DMS53 (cell line): ENCODE results near the gene ZNF277.
"Not testable (repeated sequence)": the region's sequence is repeated elsewhere in the genome, so short reads cannot be mapped to it uniquely, and the experiment has no call there.

Source experiments
- DNase-seq: peaks from one replicate; lab custom pipeline; 2025; lab: John Stamatoyannopoulos, UW

Gene ZNF277

GRCh38 chr7:112212571-112212970 lies 6.1 kb downstream of the ZNF277 start:
- no peak for DNase-seq

DNA sequence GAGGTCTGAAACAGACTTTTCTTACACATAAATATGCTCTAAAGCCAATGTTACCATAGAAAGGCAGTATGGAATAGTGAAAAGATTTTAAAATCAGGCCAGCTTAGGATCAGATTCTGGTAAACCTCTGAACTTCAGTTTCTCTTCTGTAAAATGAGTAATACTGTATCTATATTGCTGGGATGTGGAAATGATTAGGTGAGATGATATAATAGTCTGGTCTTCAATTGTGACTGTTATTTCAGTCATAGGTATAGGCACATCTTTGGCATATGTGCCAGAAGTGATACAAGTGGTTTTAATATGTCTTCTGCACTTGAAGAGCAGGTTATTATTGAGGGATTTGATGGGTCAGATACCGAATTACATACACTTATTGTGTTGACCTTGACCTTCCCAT lies 7.2 kb downstream of the ZNF277 start:
- no peak for DNase-seq

DNA sequence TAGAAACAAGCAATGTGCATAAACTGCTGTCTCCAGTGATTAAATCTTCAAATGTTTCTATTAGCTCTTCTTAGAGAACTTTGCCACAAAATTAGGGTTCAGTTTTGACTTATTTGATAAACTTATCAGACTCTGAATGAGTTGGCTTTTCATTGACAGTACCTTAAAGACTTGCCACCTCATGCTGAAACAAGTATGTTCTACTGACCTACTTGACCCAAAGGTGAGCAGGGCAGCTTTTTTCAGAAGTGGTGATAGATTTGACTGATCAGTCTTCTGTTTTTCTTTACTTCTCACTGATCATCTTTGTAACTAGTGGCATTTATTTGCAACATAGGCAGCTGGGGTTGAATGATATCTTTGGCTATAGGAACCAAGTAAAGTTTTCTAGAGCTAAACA lies 7.8 kb downstream of the ZNF277 start:
- DNase-seq: no peak

GRCh38 chr7:112214883-112215282 lies 8.4 kb downstream of the ZNF277 start:
- no peak for DNase-seq

DNA sequence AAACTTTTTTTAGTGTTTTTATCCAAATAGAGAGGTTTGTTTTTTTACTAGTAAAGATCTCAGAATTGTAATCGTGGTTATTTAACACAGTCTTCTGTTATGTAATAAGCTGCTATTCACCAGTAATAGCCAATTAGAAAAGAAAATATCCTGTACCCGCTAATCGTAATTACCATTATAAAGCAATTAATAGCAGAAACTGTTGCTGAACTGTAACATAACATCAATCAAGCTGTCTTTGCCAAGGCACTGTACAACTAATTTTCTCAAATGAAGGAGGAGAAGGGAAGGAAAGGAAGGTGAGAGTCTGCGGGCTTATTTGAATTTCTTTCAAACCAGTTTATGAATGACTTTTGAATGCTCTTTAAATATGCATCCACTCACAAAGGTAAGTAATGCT lies 9.3 kb downstream of the ZNF277 start:
- DNase-seq: no peak

- DNase-seq: no peak
Observed at GRCh38 chr7:112220877-112221434, 14.5 kb downstream of the ZNF277 start.

DNA sequence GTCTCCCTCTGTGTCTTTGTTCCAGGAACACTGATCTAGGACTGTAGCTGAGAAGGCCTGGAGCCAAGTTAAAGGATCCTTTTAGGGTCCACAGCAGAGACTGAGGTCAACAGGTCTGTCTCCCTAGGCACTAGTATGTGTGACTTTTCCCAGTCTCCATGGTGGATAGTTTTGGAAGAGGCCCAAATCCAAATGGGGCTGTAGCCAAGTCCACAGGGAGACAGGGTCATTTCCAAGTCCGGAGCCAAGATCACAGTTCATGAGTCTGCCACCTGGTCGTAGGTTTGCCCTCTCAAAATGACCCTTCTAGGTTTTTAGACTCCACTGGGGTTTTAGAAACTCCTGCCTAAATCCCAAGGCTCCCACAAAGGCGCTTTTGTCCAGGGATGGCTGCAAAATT lies 16.8 kb downstream of the ZNF277 start:
- DNase-seq: no peak

DNA sequence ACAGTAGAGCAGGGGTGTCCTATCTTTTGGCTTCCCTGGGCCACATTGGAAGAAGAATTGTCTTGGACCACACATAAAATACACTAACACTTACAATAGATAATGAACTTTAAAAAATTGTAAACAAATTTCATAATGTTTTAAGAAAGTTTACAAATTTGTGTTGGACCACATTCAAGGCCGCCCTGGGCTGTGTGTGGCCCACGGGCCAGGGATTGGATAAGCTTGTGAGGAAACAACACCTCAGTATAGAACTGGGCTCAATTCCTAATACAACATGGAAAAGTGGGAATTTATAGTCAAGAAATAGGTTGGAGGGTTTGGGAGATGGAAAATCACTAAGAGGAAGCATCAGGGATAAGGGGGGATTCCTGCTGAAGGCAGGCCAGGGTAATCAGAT lies 17.7 kb downstream of the ZNF277 start:
- DNase-seq: no peak

DNA sequence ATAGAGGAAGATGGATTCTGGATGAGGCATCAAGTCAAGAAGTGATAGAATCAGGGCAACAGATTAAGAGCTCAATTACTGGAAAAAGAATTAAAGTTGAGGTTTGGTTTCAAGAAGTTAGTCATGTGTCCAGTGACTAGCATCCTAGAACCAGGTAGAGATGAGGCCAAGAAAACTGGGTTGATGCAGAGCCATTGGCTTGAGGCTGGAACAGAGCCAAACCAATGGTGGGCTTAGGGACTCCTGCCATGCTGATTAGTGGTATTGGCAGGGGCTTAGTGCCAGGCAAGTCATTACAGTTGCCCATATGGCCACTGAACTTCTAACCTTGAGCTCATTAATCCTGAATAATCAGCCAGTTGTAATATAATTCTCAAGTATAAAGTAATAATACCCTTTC lies 18.5 kb downstream of the ZNF277 start:
- DNase-seq: no peak

- no peak for DNase-seq
Observed at GRCh38 chr7:112226701-112227276, 20.3 kb downstream of the ZNF277 start.

DNA sequence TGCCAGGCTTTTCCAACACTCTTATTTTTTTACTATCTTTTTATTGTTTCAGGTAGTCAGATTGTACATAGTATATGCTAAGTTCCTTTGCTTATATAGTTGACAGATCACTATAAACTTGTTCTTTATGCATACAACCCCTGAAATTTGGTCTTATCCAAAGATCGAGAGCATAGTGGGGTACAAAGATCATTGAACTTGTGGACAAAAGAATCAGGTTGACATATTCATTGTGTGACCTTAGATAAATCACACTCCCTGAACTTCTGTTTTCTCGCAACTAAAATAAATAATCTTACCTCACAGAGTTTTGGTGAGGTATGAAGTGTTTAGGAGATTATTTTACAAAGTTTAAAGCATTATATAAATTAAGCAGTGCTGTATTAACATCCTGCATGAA lies 22.1 kb downstream of the ZNF277 start:
- DNase-seq: no peak

GRCh38 chr7:112232212-112232978 lies 25.9 kb downstream of the ZNF277 start:
- no peak for DNase-seq

DNA sequence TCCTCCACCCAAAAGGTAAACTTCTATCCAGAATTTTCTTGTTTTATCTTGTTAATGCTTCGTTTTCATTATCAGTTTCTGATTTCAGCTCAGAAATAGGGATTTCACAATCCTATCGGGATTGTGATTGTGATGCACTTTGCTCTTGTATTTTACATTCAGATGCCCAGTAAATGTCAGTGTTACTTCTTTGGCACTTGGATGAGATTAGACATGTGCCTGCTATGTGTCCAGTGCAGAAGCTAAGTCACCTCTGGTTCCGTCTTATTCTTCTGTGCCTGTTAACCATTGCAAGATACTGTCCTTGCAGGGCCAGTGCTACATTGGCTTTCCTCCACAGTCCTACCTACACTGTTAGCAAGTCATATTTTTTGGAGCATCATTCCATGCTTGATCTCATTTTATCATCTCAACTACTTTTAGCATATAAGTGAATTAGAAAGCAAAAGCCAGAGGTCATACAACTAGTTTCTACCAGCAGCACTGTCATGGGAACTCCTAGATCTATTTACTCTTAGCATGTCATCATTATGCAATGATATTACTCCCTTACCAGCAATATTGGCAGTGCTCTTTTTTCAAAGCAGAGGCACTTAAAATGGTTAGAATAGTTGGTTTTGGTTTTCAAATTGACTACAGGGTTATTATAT lies 26.7 kb downstream of the ZNF277 start:
- peak; percentile 11 for DNase-seq

DNA sequence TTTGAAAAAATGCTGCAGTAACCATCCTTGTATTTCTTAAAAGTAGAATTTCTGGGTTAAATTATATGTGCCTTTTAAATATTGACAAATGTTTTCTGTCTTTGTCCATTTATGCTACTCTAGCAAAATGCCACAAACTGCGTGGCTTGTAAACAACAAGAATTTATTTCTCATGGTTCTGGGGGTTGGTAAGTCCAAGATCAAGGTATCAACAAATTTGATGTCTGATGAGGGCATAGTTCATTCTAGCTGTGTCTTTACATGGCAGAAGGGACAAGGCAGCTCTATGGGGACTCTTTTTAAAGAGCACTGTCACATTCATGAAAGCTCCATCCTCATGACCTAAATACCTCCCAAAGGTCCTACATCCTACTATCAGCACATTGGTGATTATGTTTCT lies 27.7 kb downstream of the ZNF277 start:
- DNase-seq: no peak

- no peak for DNase-seq
Observed at GRCh38 chr7:112236597-112236996, 30.1 kb downstream of the ZNF277 start.

DNA sequence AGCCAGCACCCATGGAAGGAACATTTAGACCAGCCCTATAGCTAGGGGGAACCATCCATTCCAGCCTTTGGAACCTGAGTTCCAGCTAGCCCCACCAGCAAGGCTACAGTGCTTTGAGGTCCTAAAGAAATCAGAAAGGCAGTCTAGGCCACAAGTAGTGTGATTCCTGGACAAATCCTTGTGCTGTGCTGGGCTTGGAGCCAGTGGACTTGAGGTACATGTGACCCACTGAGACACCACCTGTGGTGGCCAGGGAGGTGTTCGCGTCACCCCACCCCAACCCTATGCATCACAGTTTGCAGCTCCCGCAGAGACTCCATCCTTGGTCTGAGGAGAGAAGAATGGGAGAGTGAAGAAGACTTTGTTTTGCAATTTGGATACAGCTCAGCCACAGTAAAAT lies 31.8 kb downstream of the ZNF277 start:
- no peak for DNase-seq

- DNase-seq: no peak
Observed at GRCh38 chr7:112238852-112239610, 32.5 kb downstream of the ZNF277 start.

DNA sequence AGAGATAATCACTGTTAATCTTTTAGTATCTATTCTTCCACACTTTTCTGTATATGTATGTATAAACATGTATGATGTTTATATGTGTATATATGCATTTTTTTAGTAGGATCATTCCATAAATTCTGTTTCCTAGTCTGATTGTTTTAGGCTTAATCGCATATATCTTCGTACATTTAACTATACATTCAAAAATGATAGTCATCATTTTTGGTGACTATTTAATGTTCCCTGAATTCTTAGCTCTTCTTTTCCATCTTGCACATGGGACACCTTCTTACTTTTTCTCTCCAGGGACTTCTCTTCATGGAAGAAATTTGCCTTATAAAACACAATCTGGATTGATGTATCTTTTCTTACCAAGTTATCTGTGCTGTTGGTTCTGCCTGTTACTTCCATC lies 42.1 kb downstream of the ZNF277 start:
- no peak for DNase-seq

DNA sequence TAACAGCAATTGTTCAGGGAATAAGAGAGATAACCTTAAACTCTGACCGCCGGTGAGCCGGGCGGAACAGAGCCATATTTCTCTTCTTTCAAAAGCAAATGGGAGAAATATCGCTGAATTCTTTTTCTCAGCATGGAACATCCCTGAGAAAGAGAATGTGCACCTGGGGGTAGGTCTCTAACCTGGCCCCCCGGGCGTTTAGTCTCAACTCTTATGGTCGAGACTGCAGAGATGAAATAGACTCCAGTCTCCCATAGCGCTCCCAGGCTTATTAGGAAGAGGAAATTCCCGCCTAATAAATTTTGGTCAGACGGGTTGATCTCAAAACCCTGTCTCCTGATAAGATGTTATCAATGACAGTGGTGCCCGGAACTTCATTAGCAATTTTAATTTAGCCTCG lies 43.5 kb downstream of the ZNF277 start:
- not testable (repeated sequence) for DNase-seq

DNA sequence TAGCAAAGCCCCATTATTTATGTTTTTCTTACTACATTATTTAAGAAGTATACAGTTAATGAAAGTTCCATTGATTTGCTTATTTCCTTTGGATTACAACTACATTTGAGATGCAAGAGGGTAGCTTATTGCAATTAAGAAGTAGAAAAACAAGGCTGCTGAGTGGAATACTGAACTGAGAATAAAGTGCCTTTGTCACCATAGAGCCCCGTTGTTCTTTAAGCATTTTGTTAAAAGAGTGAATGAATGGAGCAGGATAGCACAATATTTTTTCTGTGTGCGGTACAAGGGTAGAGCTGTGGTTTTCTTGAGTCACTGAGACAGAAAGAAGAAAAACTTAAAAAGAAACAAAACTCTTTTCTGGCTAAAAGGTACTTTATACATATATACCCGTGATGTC lies 45.6 kb downstream of the ZNF277 start:
- DNase-seq: no peak

GRCh38 chr7:112252691-112253090 lies 46.2 kb downstream of the ZNF277 start:
- DNase-seq: no peak

DNA sequence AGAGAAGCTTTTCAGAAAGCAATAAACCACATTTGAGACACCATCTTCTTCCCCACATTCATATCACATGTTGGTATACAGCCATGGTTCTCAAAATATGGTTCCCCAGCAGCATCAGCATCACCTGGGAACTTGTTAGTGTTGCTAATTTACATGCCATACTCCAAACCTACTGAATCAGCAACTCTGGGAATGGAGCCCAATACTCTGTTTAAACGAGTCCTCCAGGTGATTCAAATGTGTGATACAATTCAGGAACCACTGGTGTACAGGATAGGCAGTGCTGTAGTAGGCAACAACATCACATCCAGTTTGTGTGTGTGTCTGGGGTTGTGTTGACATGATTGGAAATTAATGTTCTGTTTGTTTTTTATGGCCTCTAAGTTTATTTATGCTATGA lies 47.7 kb downstream of the ZNF277 start:
- peak; percentile 26 for DNase-seq
